HepG2 (cell line): ENCODE measurements around the gene CCSER1.

Source experiments
- HNF1B ChIP-seq: sonication (generic); formaldehyde crosslinking; IDR thresholded peaks from 2 replicates; pipeline ENCODE4 v1.5.1; 2020; ENCODE audit warnings: mild to moderate bottlenecking, moderate library complexity, missing genetic modification reagents
- PHF20 ChIP-seq: sonication (generic); formaldehyde crosslinking; IDR thresholded peaks from 2 replicates; pipeline ENCODE4 v1.5.0; 2020; ENCODE audit warnings: mild to moderate bottlenecking, missing genetic modification reagents
- ZNF430 ChIP-seq: sonication (generic); formaldehyde crosslinking; IDR thresholded peaks from 2 replicates; pipeline ENCODE4 v1.9.0; 2021; ENCODE audit warnings: mild to moderate bottlenecking, missing genetic modification reagents

GRCh38 chr4:90145319-90145718 is 18.1 kb downstream of the CCSER1 start:
- TF ChIP-seq ZNF430 = no peak
- TF ChIP-seq PHF20 (CRISPR knock-in tag) = no peak
- TF ChIP-seq HNF1B = no peak
